Lower lobe of right lung (tissue), 2 donors: Measurements from ENCODE around the gene SLC6A11. TPM values are rescaled to one million over a fixed set of nuclear protein-coding genes. Genes with fewer than 3 reads are reported as not detected.

Experiments
- ATAC-seq, 2 donors: fragments of 200-7000 bp; cut with Tn5 transposase; one replicate each; pipeline ENCODE4 v1.9.1; 2020 to 2022; ENCODE audit warnings: mild to moderate bottlenecking in 2 of 2, moderate library complexity in 2 of 2
- DNase-seq: peaks from one replicate; pipeline ENCODE4 v3.0.0-alpha.2; 2020
- H3K27ac ChIP-seq: fragments of 200-600 bp; one replicate; pipeline ENCODE4 v1.8.0; 2022
- H3K27me3 ChIP-seq: fragments of 200-600 bp; one replicate; pipeline ENCODE4 v1.8.0; 2022; ENCODE audit warnings: low read depth
- H3K36me3 ChIP-seq: fragments of 200-600 bp; one replicate; pipeline ENCODE4 v1.8.0; 2022; ENCODE audit warnings: mild to moderate bottlenecking
- H3K4me1 ChIP-seq: fragments of 200-600 bp; one replicate; pipeline ENCODE4 v1.8.0; 2022
- H3K4me3 ChIP-seq: fragments of 200-600 bp; one replicate; pipeline ENCODE4 v1.8.0; 2022; ENCODE audit warnings: mild to moderate bottlenecking
- H3K9me3 ChIP-seq: fragments of 200-600 bp; one replicate; pipeline ENCODE4 v1.8.0; 2022
- intact Hi-C: fragments of 100-400 bp; cut with DNase I; formaldehyde crosslinking; loops from one replicate; pipeline ENCODE4 v1.11.0; 2022
- total RNA-seq: library from RNA; stranded (reverse); fragmentation: NEBNext Ultra II Directional; extraction: Animal tissue kit (Norgen Biotek cat#: 25700); gene quantifications from one replicate; pipeline ENCODE4 v1.2.1, GENCODE V29; 2021
- TF ChIP-seq, protein P1 (sequence below): fragments of 200-600 bp; IDR thresholded peaks from one replicate; pipeline ENCODE4 v1.8.0; 2022; ENCODE audit warnings: antibody characterized with exemption, mild to moderate bottlenecking
- donor health status: DM: no; HTN: yes; CAD: no; lungs with severe emphysema.

The SLC6A11 gene
- total RNA-seq, 1 donor from 2014 or later = not detected

GRCh38 chr3:10876661-10877060 is 60.6 kb downstream of the SLC6A11 start:
- no peaks in the 10 kb centered on the region for H3K9me3 ChIP-seq
- ATAC-seq (no peak), DNase-seq (no peak)
- no peak overlapping the region for H3K27ac ChIP-seq
- H3K27me3 ChIP-seq = peaks cover 4% of the 10 kb centered on the region
- no peaks in the 10 kb centered on the region for H3K4me1 ChIP-seq
- H3K4me3 ChIP-seq = no peak overlapping the region
- TF ChIP-seq, protein P1, sequence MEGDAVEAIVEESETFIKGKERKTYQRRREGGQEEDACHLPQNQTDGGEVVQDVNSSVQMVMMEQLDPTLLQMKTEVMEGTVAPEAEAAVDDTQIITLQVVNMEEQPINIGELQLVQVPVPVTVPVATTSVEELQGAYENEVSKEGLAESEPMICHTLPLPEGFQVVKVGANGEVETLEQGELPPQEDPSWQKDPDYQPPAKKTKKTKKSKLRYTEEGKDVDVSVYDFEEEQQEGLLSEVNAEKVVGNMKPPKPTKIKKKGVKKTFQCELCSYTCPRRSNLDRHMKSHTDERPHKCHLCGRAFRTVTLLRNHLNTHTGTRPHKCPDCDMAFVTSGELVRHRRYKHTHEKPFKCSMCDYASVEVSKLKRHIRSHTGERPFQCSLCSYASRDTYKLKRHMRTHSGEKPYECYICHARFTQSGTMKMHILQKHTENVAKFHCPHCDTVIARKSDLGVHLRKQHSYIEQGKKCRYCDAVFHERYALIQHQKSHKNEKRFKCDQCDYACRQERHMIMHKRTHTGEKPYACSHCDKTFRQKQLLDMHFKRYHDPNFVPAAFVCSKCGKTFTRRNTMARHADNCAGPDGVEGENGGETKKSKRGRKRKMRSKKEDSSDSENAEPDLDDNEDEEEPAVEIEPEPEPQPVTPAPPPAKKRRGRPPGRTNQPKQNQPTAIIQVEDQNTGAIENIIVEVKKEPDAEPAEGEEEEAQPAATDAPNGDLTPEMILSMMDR = no peak
- H3K36me3 ChIP-seq = no peaks in the 10 kb centered on the region
- intact Hi-C loops = no loop called here

GRCh38 chr3:10882851-10883250 is 66.8 kb downstream of the SLC6A11 start:
- Histone ChIP-seq H3K9me3 (no peaks in the 10 kb centered on the region), H3K4me3 (no peak overlapping the region), H3K27me3 (no peaks in the 10 kb centered on the region), H3K27ac (no peak overlapping the region), H3K36me3 (no peaks in the 10 kb centered on the region), H3K4me1 (no peaks in the 10 kb centered on the region)
- no peak for ATAC-seq
- no peak for DNase-seq
- TF ChIP-seq, protein P1 = no peak
- intact Hi-C loops = no loop called here

DNA sequence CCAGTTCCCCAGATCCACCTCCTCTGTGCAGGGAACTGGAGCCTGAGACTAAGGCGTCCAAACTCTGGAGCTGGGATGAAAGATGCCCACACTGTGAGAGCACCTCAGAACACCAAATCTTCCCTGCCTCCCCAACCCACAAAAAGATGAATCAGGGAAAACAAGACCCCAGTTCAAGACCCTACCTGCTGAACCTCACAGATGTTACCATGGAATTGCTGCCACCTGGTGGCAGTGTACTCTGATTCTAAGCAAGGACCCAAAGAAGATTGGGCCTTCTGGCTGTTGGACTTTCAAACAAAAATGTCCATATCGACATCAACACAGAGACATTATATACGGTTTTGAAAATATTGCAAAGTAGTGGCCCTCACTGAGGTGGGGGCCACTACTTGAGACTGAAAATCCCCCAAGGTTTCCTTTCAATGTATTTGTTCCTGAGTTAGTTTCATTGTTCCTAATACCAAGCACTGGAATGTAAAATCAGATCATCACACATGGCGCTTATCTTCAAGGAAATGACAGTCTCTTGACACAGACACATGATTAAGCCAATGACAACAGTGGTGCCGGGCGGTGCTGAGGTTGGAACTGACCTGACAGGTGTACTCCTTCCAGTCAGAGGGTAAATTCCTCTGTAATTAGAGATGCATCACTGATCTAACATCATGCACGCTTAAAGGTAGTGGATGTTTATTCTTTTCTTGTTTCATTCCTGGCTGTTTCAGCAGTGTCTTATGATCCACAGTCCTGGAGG is 67.6 kb downstream of the SLC6A11 start:
- Histone ChIP-seq H3K4me1 (no peaks in the 10 kb centered on the region), H3K27me3 (no peaks in the 10 kb centered on the region), H3K4me3 (no peak overlapping the region), H3K27ac (no peak overlapping the region), H3K9me3 (no peaks in the 10 kb centered on the region), H3K36me3 (no peaks in the 10 kb centered on the region)
- intact Hi-C loops = no loop called here
- DNase-seq (no peak), ATAC-seq (no peak)
- TF ChIP-seq, protein P1 = peak; percentile 17

DNA sequence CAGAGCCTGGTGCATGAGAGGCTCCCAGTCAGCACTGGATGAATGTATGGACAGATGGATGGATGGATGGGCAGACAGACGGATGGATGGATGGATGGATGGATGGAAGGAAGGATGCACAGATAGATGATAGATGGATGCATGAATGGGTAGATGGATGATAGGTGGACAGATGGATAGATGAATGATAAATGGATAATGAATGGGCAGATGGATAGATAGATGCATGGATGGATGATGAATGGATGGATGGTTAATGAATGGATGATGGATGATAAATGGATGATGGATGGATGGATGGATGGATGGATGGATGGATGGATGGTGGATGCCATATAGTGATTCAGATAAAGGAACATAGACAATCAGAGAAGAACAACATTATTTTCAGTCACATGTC is 71.0 kb downstream of the SLC6A11 start:
- Histone ChIP-seq H3K27ac (no peak overlapping the region), H3K27me3 (no peaks in the 10 kb centered on the region), H3K9me3 (peaks cover 13% of the 10 kb centered on the region), H3K4me1 (no peaks in the 10 kb centered on the region), H3K4me3 (no peak overlapping the region), H3K36me3 (no peaks in the 10 kb centered on the region)
- TF ChIP-seq, protein P1 = no peak
- intact Hi-C loops = no loop called here
- DNase-seq (no peak), ATAC-seq (no peak)

GRCh38 chr3:10888518-10889090 is 72.6 kb downstream of the SLC6A11 start:
- intact Hi-C loops = no loop called here
- no peak for ATAC-seq
- TF ChIP-seq, protein P1 = no peak

More at GRCh38 chr3:10888518-10889090, 72.6 kb downstream of the SLC6A11 start:
- Histone ChIP-seq H3K4me1 (no peaks in the 10 kb centered on the region), H3K36me3 (no peaks in the 10 kb centered on the region), H3K9me3 (peaks cover 13% of the 10 kb centered on the region), H3K4me3 (no peak overlapping the region), H3K27ac (no peak overlapping the region), H3K27me3 (no peaks in the 10 kb centered on the region)
- no peak for DNase-seq
